GM23338 (cell line): Measurements from ENCODE around the gene PLXNC1. TPM values are rescaled to one million over a fixed set of nuclear protein-coding genes. Genes with fewer than 3 reads are reported as not detected.
A peak's percentile ranks its signal among the peaks of the same experiment; 100 is the strongest.

Experiments used
- ATAC-seq: fragments of 200-7000 bp; cut with Tn5 transposase; 3 replicates; pipeline ENCODE4 v1.9.1; 2020
- DNase-seq: peaks from one replicate; pipeline ENCODE4 v3.0.0-alpha.2; 2015; ENCODE audit warnings: low spot score
- H2AFZ ChIP-seq: fragments of 200-600 bp; sonication (generic); 2 replicates; pipeline ENCODE4 v1.8.0; 2016; ENCODE audit warnings: antibody characterized with exemption, mild to moderate bottlenecking, moderate library complexity
- H3F3A ChIP-seq: fragments of 200-600 bp; sonication (generic); replicated peaks from 2 replicates; pipeline ENCODE4 v1.8.0; 2017; ENCODE audit warnings: antibody characterized with exemption, mixed run types, low read depth
- H3K27ac ChIP-seq: fragments of 200-600 bp; sonication (generic); 2 replicates; pipeline ENCODE4 v1.6.1; 2016; ENCODE audit warnings: low read depth
- H3K27me3 ChIP-seq: fragments of 200-600 bp; sonication (generic); 2 replicates; pipeline ENCODE4 v1.8.0; 2016; ENCODE audit warnings: mild to moderate bottlenecking, mixed run types, moderate library complexity; ENCODE audit not compliant: insufficient read depth
- H3K36me3 ChIP-seq: fragments of 200-600 bp; sonication (generic); 2 replicates; pipeline ENCODE4 v1.8.0; 2016; ENCODE audit warnings: mild to moderate bottlenecking; ENCODE audit not compliant: insufficient read depth
- H3K4me1 ChIP-seq: fragments of 200-600 bp; sonication (generic); 2 replicates; pipeline ENCODE4 v1.8.0; 2016; ENCODE audit warnings: mild to moderate bottlenecking, moderate library complexity; ENCODE audit not compliant: insufficient read depth
- H3K4me2 ChIP-seq: fragments of 200-600 bp; sonication (generic); 2 replicates; pipeline ENCODE4 v1.7.1; 2017; ENCODE audit warnings: mixed run types
- H3K4me3 ChIP-seq: fragments of 200-600 bp; sonication (generic); 2 replicates; pipeline ENCODE4 v1.6.1; 2016; ENCODE audit warnings: mixed run types
- H3K79me2 ChIP-seq: fragments of 200-600 bp; sonication (generic); replicated peaks from 2 replicates; pipeline ENCODE4 v1.8.0; 2017; ENCODE audit warnings: mild to moderate bottlenecking; ENCODE audit not compliant: insufficient read depth
- H3K9me2 ChIP-seq: fragments of 200-600 bp; sonication (generic); 2 replicates; pipeline ENCODE4 v1.8.0; 2017; ENCODE audit not compliant: insufficient read depth
- H4K20me1 ChIP-seq: fragments of 200-600 bp; sonication (generic); replicated peaks from 2 replicates; pipeline ENCODE4 v1.8.0; 2017; ENCODE audit warnings: mild to moderate bottlenecking; ENCODE audit not compliant: insufficient read depth
- H3K27ac Mint-ChIP-seq: 2 replicates; pipeline ENCODE4 v1.8.0; 2020; ENCODE audit warnings: inconsistent platforms, mild to moderate bottlenecking, moderate library complexity, mixed read lengths
- H3K27me3 Mint-ChIP-seq: 3 replicates; pipeline ENCODE4 v1.8.0; 2022; ENCODE audit warnings: low read depth, mild to moderate bottlenecking, moderate library complexity, mixed read lengths, inconsistent platforms; ENCODE audit not compliant: insufficient read depth, poor library complexity
- H3K36me3 Mint-ChIP-seq: 3 replicates; pipeline ENCODE4 v1.8.0; 2021; ENCODE audit warnings: low read depth, mild to moderate bottlenecking, inconsistent platforms, moderate library complexity, mixed read lengths
- H3K4me1 Mint-ChIP-seq: 3 replicates; pipeline ENCODE4 v1.8.0; 2020; ENCODE audit warnings: mild to moderate bottlenecking, inconsistent platforms, mixed read lengths
- H3K4me3 Mint-ChIP-seq: 3 replicates; pipeline ENCODE4 v1.8.0; 2021; ENCODE audit warnings: moderate library complexity, mild to moderate bottlenecking, inconsistent platforms, mixed read lengths
- H3K9me3 Mint-ChIP-seq: 3 replicates; pipeline ENCODE4 v1.8.0; 2020; ENCODE audit warnings: moderate library complexity, mild to moderate bottlenecking, inconsistent platforms, mixed read lengths
- CREB1 ChIP-seq: fragments of 250-450 bp; sonication (Bioruptor Pico); IDR thresholded peaks from 2 replicates; pipeline ENCODE4 v1.5.0; 2020; ENCODE audit warnings: low read depth, mild to moderate bottlenecking, moderate library complexity
- EZH2 ChIP-seq: fragments of 200-600 bp; sonication (generic); IDR thresholded peaks from one replicate; pipeline ENCODE4 v1.8.0; 2017; ENCODE audit warnings: antibody characterized with exemption, mild to moderate bottlenecking, low read depth; ENCODE audit not compliant: unreplicated experiment
- EZH2phosphoT487 ChIP-seq: fragments of 200-600 bp; sonication (generic); IDR thresholded peaks from one replicate; pipeline ENCODE4 v1.8.1; 2018; ENCODE audit warnings: antibody characterized with exemption; ENCODE audit not compliant: unreplicated experiment
- JUNB ChIP-seq: IDR thresholded peaks from one replicate; pipeline ENCODE4 v1.6.1; 2016; ENCODE audit warnings: antibody characterized with exemption; ENCODE audit not compliant: unreplicated experiment
- NANOG ChIP-seq: IDR thresholded peaks from 2 replicates; pipeline ENCODE4 v1.6.1; 2016; ENCODE audit warnings: antibody characterized with exemption, borderline replicate concordance
- POLR2AphosphoS5 ChIP-seq: IDR thresholded peaks from 2 replicates; pipeline ENCODE4 v1.6.1; 2016; ENCODE audit warnings: antibody characterized with exemption, low read depth
- STAT1 ChIP-seq: IDR thresholded peaks from one replicate; pipeline ENCODE4 v1.6.1; 2016; ENCODE audit warnings: antibody characterized with exemption; ENCODE audit not compliant: unreplicated experiment
- ZNF114 ChIP-seq: fragments of 250-450 bp; sonication (Bioruptor Pico); IDR thresholded peaks from 2 replicates; pipeline ENCODE4 v1.5.0; 2020; ENCODE audit warnings: mild to moderate bottlenecking, moderate library complexity
- ZNF331 ChIP-seq: fragments of 250-450 bp; sonication (Bioruptor Pico); IDR thresholded peaks from 2 replicates; pipeline ENCODE4 v1.5.0; 2020; ENCODE audit warnings: low read depth, mild to moderate bottlenecking, moderate library complexity
- polyA plus RNA-seq: library from polyadenylated mRNA; unstranded; fragments of >200 nt; fragmentation: Nextera tagmentation; extraction: Ambion mirVana; gene quantifications from 2 replicates; pipeline ENCODE4 v1.2.1, GENCODE V29; 2016
- total RNA-seq: library from RNA; depleted of rRNA; stranded (reverse); fragments of >200 nt; shearing (Covaris generic); gene quantifications from 2 replicates; pipeline ENCODE4 v1.2.3, GENCODE V29; 2014
- TF ChIP-seq, protein P1 (sequence below), 2 experiments: fragments of 200-600 bp in 1 of 2; sonication (generic) in 1 of 2; conservative IDR thresholded peaks; 2 replicates each; pipeline versions ENCODE4 v1.5.1 to v1.6.1; 2016 to 2017; ENCODE audit warnings: antibody characterized with exemption in 2 of 2, low read depth in 2 of 2, mild to moderate bottlenecking in 2 of 2, moderate library complexity in 1 of 2
- TF ChIP-seq, protein P2 (sequence below): IDR thresholded peaks from 2 replicates; pipeline ENCODE4 v1.6.1; 2016; ENCODE audit warnings: antibody characterized with exemption
- TF ChIP-seq, protein P3 (sequence below): IDR thresholded peaks from one replicate; pipeline ENCODE4 v1.6.1; 2018; ENCODE audit warnings: antibody characterized with exemption; ENCODE audit not compliant: unreplicated experiment

Gene PLXNC1
- total and polyA plus RNA-seq, 2 experiments from 2014 or later = 1.9 to 6.5 TPM

- H3F3A ChIP-seq = peaks cover 5% of the 10 kb centered on the region; the same call in 1 of the 2 replicates
- H3K9me3 Mint-ChIP-seq = no peaks in the 10 kb centered on the region; the same call in 2 of the 3 replicates
- H3K36me3 Mint-ChIP-seq = no peaks in the 10 kb centered on the region; the same call in 2 of the 3 replicates
- no peak overlapping the region for H3K27ac ChIP-seq
- H3K27me3 Mint-ChIP-seq = peaks cover 48% of the 10 kb centered on the region
- no peak overlapping the region for H3K27ac Mint-ChIP-seq
- H3K4me1 ChIP-seq = peaks cover 25% of the 10 kb centered on the region
- no peak overlapping the region; the same call in 2 of the 3 replicates for H3K4me3 Mint-ChIP-seq
- no peak overlapping the region for H2AFZ ChIP-seq
- H3K4me2 ChIP-seq = peak overlapping the region; percentile 92
- no peaks in the 10 kb centered on the region for H3K79me2 ChIP-seq
- H3K4me3 ChIP-seq = no peak overlapping the region
- no peak for TF ChIP-seq JUNB
- peak; percentile 16 for TF ChIP-seq EZH2
- no peaks in the 10 kb centered on the region for H3K9me2 ChIP-seq
- peaks cover 88% of the 10 kb centered on the region for H3K27me3 ChIP-seq
- H4K20me1 ChIP-seq = no peaks in the 10 kb centered on the region; the same call in 1 of the 2 replicates
- peaks cover 27% of the 10 kb centered on the region for H3K4me1 Mint-ChIP-seq
- DNase-seq = no peak
- H3K36me3 ChIP-seq = no peaks in the 10 kb centered on the region
- no peak for ATAC-seq
Observed at GRCh38 chr12:94152292-94153078, 4.1 kb downstream of the PLXNC1 start.

DNA sequence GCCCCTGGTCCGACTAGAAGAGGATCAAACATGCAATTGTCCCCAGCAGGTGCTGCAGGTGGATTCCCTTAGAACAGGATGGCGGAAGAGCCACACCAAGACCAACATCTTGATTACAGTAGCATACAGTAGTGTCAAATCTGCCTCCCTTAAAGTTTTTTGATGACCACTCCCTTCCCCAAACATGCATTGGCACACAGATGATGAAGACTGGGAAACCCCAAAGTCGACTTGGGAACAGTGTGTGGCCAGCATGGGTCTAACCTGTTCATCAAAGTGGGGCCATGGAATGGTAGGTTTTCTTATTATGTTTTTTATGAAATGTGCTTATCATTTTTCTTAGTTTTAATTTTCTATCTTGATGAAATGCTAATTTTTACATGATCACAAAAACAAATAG is 8.8 kb downstream of the PLXNC1 start:
- Histone ChIP-seq H3F3A (no peaks in the 10 kb centered on the region), H4K20me1 (no peaks in the 10 kb centered on the region; the same call in 1 of the 2 replicates), H3K9me2 (no peaks in the 10 kb centered on the region), H3K4me2 (no peak overlapping the region), H3K79me2 (no peaks in the 10 kb centered on the region), H3K4me1 (peaks cover 10% of the 10 kb centered on the region), H3K4me3 (no peak overlapping the region), H2AFZ (no peak overlapping the region), H3K36me3 (no peaks in the 10 kb centered on the region), H3K27ac (no peak overlapping the region), H3K27me3 (peaks cover 64% of the 10 kb centered on the region)
- H3K9me3 Mint-ChIP-seq = no peaks in the 10 kb centered on the region
- H3K27me3 Mint-ChIP-seq = peaks cover 16% of the 10 kb centered on the region
- no peak overlapping the region for H3K4me3 Mint-ChIP-seq
- DNase-seq (no peak), ATAC-seq (no peak)
- no peaks in the 10 kb centered on the region for H3K36me3 Mint-ChIP-seq
- H3K4me1 Mint-ChIP-seq = peaks cover 15% of the 10 kb centered on the region
- H3K27ac Mint-ChIP-seq = no peak overlapping the region
- no peak for TF ChIP-seq NANOG
- TF ChIP-seq, protein P1, sequence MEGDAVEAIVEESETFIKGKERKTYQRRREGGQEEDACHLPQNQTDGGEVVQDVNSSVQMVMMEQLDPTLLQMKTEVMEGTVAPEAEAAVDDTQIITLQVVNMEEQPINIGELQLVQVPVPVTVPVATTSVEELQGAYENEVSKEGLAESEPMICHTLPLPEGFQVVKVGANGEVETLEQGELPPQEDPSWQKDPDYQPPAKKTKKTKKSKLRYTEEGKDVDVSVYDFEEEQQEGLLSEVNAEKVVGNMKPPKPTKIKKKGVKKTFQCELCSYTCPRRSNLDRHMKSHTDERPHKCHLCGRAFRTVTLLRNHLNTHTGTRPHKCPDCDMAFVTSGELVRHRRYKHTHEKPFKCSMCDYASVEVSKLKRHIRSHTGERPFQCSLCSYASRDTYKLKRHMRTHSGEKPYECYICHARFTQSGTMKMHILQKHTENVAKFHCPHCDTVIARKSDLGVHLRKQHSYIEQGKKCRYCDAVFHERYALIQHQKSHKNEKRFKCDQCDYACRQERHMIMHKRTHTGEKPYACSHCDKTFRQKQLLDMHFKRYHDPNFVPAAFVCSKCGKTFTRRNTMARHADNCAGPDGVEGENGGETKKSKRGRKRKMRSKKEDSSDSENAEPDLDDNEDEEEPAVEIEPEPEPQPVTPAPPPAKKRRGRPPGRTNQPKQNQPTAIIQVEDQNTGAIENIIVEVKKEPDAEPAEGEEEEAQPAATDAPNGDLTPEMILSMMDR (conservative IDR thresholded peaks at IDR 0.05; ENCODE audit: low read depth in 2 of 2) = no peak
- no peak for TF ChIP-seq EZH2
- no peak for TF ChIP-seq POLR2AphosphoS5
- no peak for TF ChIP-seq ZNF331 (CRISPR knock-in tag)
- TF ChIP-seq, protein P2, sequence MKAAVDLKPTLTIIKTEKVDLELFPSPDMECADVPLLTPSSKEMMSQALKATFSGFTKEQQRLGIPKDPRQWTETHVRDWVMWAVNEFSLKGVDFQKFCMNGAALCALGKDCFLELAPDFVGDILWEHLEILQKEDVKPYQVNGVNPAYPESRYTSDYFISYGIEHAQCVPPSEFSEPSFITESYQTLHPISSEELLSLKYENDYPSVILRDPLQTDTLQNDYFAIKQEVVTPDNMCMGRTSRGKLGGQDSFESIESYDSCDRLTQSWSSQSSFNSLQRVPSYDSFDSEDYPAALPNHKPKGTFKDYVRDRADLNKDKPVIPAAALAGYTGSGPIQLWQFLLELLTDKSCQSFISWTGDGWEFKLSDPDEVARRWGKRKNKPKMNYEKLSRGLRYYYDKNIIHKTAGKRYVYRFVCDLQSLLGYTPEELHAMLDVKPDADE = no peak
- no peak for TF ChIP-seq STAT1
- no peak for TF ChIP-seq EZH2phosphoT487
- TF ChIP-seq JUNB = no peak
- TF ChIP-seq, protein P3, sequence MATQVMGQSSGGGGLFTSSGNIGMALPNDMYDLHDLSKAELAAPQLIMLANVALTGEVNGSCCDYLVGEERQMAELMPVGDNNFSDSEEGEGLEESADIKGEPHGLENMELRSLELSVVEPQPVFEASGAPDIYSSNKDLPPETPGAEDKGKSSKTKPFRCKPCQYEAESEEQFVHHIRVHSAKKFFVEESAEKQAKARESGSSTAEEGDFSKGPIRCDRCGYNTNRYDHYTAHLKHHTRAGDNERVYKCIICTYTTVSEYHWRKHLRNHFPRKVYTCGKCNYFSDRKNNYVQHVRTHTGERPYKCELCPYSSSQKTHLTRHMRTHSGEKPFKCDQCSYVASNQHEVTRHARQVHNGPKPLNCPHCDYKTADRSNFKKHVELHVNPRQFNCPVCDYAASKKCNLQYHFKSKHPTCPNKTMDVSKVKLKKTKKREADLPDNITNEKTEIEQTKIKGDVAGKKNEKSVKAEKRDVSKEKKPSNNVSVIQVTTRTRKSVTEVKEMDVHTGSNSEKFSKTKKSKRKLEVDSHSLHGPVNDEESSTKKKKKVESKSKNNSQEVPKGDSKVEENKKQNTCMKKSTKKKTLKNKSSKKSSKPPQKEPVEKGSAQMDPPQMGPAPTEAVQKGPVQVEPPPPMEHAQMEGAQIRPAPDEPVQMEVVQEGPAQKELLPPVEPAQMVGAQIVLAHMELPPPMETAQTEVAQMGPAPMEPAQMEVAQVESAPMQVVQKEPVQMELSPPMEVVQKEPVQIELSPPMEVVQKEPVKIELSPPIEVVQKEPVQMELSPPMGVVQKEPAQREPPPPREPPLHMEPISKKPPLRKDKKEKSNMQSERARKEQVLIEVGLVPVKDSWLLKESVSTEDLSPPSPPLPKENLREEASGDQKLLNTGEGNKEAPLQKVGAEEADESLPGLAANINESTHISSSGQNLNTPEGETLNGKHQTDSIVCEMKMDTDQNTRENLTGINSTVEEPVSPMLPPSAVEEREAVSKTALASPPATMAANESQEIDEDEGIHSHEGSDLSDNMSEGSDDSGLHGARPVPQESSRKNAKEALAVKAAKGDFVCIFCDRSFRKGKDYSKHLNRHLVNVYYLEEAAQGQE = no peak
- TF ChIP-seq ZNF114 (CRISPR knock-in tag) = no peak
- TF ChIP-seq CREB1 (CRISPR knock-in tag) = no peak
